H9 (cell line): ENCODE data around the gene SH2D6. TPM values are rescaled to one million over a fixed set of nuclear protein-coding genes. Genes with fewer than 3 reads are reported as not detected.

Experiments
- DNase-seq: peaks from one replicate; pipeline ENCODE4 v3.0.0-alpha.2; 2017
- H2AFZ ChIP-seq: one replicate; pipeline ENCODE4 v1.6.1; 2013; ENCODE audit warnings: mild to moderate bottlenecking, low read length, control low read depth, moderate library complexity
- H2AK5ac ChIP-seq: 2 replicates; pipeline ENCODE4 v1.6.1; 2013; ENCODE audit warnings: low read length, control low read depth, mixed read lengths; ENCODE audit not compliant: insufficient read length
- H2BK120ac ChIP-seq: one replicate; pipeline ENCODE4 v1.6.1; 2013; ENCODE audit warnings: low read depth, mild to moderate bottlenecking, low read length, control low read depth, inconsistent platforms; ENCODE audit not compliant: poor library complexity, severe bottlenecking
- H2BK12ac ChIP-seq: 2 replicates; pipeline ENCODE4 v1.6.1; 2013; ENCODE audit warnings: low read length, control low read depth, mixed read lengths, low read depth; ENCODE audit not compliant: insufficient read length
- H2BK15ac ChIP-seq: 2 replicates; pipeline ENCODE4 v1.6.1; 2013; ENCODE audit warnings: low read depth, low read length, control low read depth
- H2BK20ac ChIP-seq: one replicate; pipeline ENCODE4 v1.6.1; 2013; ENCODE audit warnings: low read depth, mild to moderate bottlenecking, low read length, control low read depth, inconsistent platforms; ENCODE audit not compliant: poor library complexity, severe bottlenecking
- H2BK5ac ChIP-seq: 2 replicates; pipeline ENCODE4 v1.6.1; 2013; ENCODE audit warnings: low read length, control low read depth, mixed read lengths; ENCODE audit not compliant: insufficient read length
- H3K14ac ChIP-seq: 2 replicates; pipeline ENCODE4 v1.6.1; 2013; ENCODE audit warnings: low read length, control low read depth; ENCODE audit not compliant: insufficient read depth
- H3K18ac ChIP-seq: 2 replicates; pipeline ENCODE4 v1.6.1; 2013; ENCODE audit warnings: low read depth, mild to moderate bottlenecking, mixed read lengths, low read length, control low read depth; ENCODE audit not compliant: insufficient read length
- H3K23ac ChIP-seq: 2 replicates; pipeline ENCODE4 v1.6.1; 2013; ENCODE audit warnings: low read length, control low read depth, mixed read lengths, low read depth; ENCODE audit not compliant: insufficient read length
- H3K23me2 ChIP-seq: 2 replicates; pipeline ENCODE4 v1.6.1; 2013; ENCODE audit warnings: low read depth, mild to moderate bottlenecking, mixed read lengths, low read length, control low read depth; ENCODE audit not compliant: insufficient read length, poor library complexity, severe bottlenecking
- H3K27ac ChIP-seq: 2 replicates; pipeline ENCODE4 v1.5.1; 2013; ENCODE audit warnings: low read length, control low read depth, mixed read lengths, low read depth; ENCODE audit not compliant: insufficient read length
- H3K27me3 ChIP-seq: 2 replicates; pipeline ENCODE4 v1.6.1; 2013; ENCODE audit warnings: low read length, control low read depth, inconsistent platforms; ENCODE audit not compliant: insufficient read depth
- H3K4ac ChIP-seq: 2 replicates; pipeline ENCODE4 v1.6.1; 2013; ENCODE audit warnings: low read depth, mild to moderate bottlenecking, control low read depth, inconsistent platforms, low read length, moderate library complexity
- H3K4me1 ChIP-seq: 2 replicates; pipeline ENCODE4 v1.6.1; 2013; ENCODE audit warnings: low read length, control low read depth, inconsistent platforms; ENCODE audit not compliant: insufficient read depth
- H3K4me2 ChIP-seq: 2 replicates; pipeline ENCODE4 v1.6.1; 2013; ENCODE audit warnings: low read length, control low read depth, mixed read lengths; ENCODE audit not compliant: insufficient read length, insufficient read depth
- H3K56ac ChIP-seq: 2 replicates; pipeline ENCODE4 v1.6.1; 2013; ENCODE audit warnings: low read depth, mild to moderate bottlenecking, mixed read lengths, low read length, control low read depth; ENCODE audit not compliant: insufficient read length
- H3K79me1 ChIP-seq: 2 replicates; pipeline ENCODE4 v1.6.1; 2013; ENCODE audit warnings: low read depth, mild to moderate bottlenecking, moderate library complexity, low read length, control low read depth, inconsistent platforms; ENCODE audit not compliant: insufficient read depth, poor library complexity, severe bottlenecking
- H3K79me2 ChIP-seq: 2 replicates; pipeline ENCODE4 v1.6.1; 2013; ENCODE audit warnings: low read length, control low read depth, inconsistent platforms; ENCODE audit not compliant: insufficient read depth
- H3K9ac ChIP-seq: 2 replicates; pipeline ENCODE4 v1.6.1; 2013; ENCODE audit warnings: low read length, control low read depth, mixed read lengths; ENCODE audit not compliant: insufficient read length; ENCODE audit errors: extremely low read depth
- H3K9me3 ChIP-seq: one replicate; pipeline ENCODE4 v1.6.1; 2013; ENCODE audit warnings: low read depth, low read length, inconsistent platforms; ENCODE audit not compliant: control insufficient read depth
- H3T11ph ChIP-seq: one replicate; pipeline ENCODE4 v1.6.1; 2013; ENCODE audit warnings: mild to moderate bottlenecking, low read length, control low read depth, inconsistent platforms
- H4K20me1 ChIP-seq: one replicate; pipeline ENCODE4 v1.6.1; 2013; ENCODE audit not compliant: control insufficient read depth, insufficient read length, insufficient read depth
- H4K5ac ChIP-seq: 2 replicates; pipeline ENCODE4 v1.6.1; 2013; ENCODE audit warnings: low read depth, mild to moderate bottlenecking, mixed read lengths, low read length, control low read depth; ENCODE audit not compliant: insufficient read length
- H4K8ac ChIP-seq: replicated peaks from 2 replicates; pipeline ENCODE4 v1.6.1; 2013; ENCODE audit warnings: low read length, control low read depth, mixed read lengths, low read depth; ENCODE audit not compliant: insufficient read length
- H4K91ac ChIP-seq: 2 replicates; pipeline ENCODE4 v1.6.1; 2013; ENCODE audit warnings: low read depth, mild to moderate bottlenecking, moderate library complexity, mixed read lengths, low read length, control low read depth; ENCODE audit not compliant: insufficient read length
- H3K27ac Mint-ChIP-seq, 3 experiments: 2 replicates in 2 of 3; 3 replicates in 1 of 3; pipeline ENCODE4 v1.8.0; 2020 to 2021; ENCODE audit warnings: mixed read lengths in 3 of 3, mild to moderate bottlenecking in 1 of 3, moderate library complexity in 1 of 3
- H3K27me3 Mint-ChIP-seq: 2 replicates; pipeline ENCODE4 v1.8.0; 2021; ENCODE audit warnings: low read depth, mild to moderate bottlenecking, moderate library complexity, mixed read lengths
- H3K36me3 Mint-ChIP-seq, 3 experiments: 2 replicates in 2 of 3; 3 replicates in 1 of 3; pipeline ENCODE4 v1.8.0; 2020 to 2021; ENCODE audit warnings: low read depth in 3 of 3, mixed read lengths in 3 of 3; ENCODE audit not compliant: insufficient read depth in 1 of 3
- H3K4me1 Mint-ChIP-seq, 2 experiments: 2 replicates each; pipeline ENCODE4 v1.8.0; 2020; ENCODE audit warnings: mixed read lengths in 2 of 2
- H3K4me3 Mint-ChIP-seq, 2 experiments: 2 replicates in 1 of 2; 3 replicates in 1 of 2; pipeline ENCODE4 v1.8.0; 2020 to 2021; ENCODE audit warnings: mild to moderate bottlenecking in 2 of 2, mixed read lengths in 2 of 2, moderate library complexity in 1 of 2
- H3K9me3 Mint-ChIP-seq, 2 experiments: 2 replicates in 1 of 2; 3 replicates in 1 of 2; pipeline ENCODE4 v1.8.0; 2020; ENCODE audit warnings: mild to moderate bottlenecking in 2 of 2, mixed read lengths in 2 of 2, moderate library complexity in 1 of 2
- WGBS: extraction: QIAGEN DNeasy Blood & Tissue Kit; methylation state at CpG from one replicate; pipeline ENCODE4 v1.1.7; 2013; ENCODE audit warnings: missing lambda C conversion rate, low lambda C conversion rate, mixed read lengths; ENCODE audit not compliant: insufficient read length; ENCODE audit errors: extremely low coverage; 5-methylcytosine and 5-hydroxymethylcytosine counted together
- total RNA-seq: library from RNA; stranded (reverse); gene quantifications from 2 replicates; pipeline ENCODE4 v1.2.1, GENCODE V29; 2021
- TF ChIP-seq, protein P1 (sequence below): fragments of 200-600 bp; sonication (generic); conservative IDR thresholded peaks from 3 replicates; pipeline ENCODE4 v1.8.0; 2021; ENCODE audit warnings: antibody characterized with exemption, mild to moderate bottlenecking

Gene SH2D6
- total RNA-seq, 1 experiment from 2014 or later = 0.61 TPM

DNA sequence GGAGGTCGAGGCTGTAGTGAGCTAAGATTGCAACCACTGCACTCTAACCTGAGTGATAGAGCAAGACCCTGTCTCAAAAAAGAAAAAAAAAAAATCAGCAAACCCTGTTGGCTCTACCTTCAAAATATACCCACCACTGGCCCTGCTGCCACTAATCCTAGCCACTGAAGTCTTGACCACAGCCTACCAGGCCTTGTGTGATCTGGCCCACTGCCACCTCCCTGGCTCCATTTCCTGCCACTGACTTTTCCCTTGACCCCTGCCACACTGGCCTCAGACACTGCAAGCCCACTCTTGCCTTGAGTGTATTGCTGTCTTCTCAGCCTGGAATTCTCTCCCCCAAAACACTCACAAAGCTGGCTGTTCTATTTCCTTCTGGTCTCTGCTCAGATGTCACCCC is 33.7 kb downstream of the SH2D6 start:
- Histone ChIP-seq H2BK120ac (no peak overlapping the region), H3K23me2 (no peaks in the 10 kb centered on the region), H2AFZ (no peak overlapping the region), H4K8ac (no peak overlapping the region), H3K23ac (no peak overlapping the region), H3K9me3 (no peaks in the 10 kb centered on the region), H3K9ac (no peak overlapping the region), H3K14ac (no peak overlapping the region), H3K27ac (no peak overlapping the region), H2BK12ac (no peak overlapping the region), H2BK20ac (no peak overlapping the region), H2AK5ac (no peak overlapping the region), H3T11ph (no peak overlapping the region), H3K18ac (no peak overlapping the region), H4K91ac (no peak overlapping the region), H3K79me1 (no peaks in the 10 kb centered on the region), H4K5ac (no peak overlapping the region), H4K20me1 (no peaks in the 10 kb centered on the region), H3K4me1 (peaks cover 7% of the 10 kb centered on the region; the same call in 1 of the 2 replicates), H3K79me2 (no peaks in the 10 kb centered on the region), H3K27me3 (no peaks in the 10 kb centered on the region), H3K4me2 (no peak overlapping the region), H2BK5ac (no peak overlapping the region), H3K4ac (no peak overlapping the region), H3K56ac (no peak overlapping the region), H2BK15ac (no peak overlapping the region)
- Mint-ChIP-seq H3K36me3 (peaks cover 0 to 4% (median 0%) of the 10 kb centered on the region in 3 experiments; a peak in 2 of 7 replicates), H3K27ac (no peak overlapping the region), H3K27me3 (peaks cover 9% of the 10 kb centered on the region), H3K9me3 (peaks cover 0 to 2% of the 10 kb centered on the region in 2 experiments; a peak in 1 of 5 replicates), H3K4me1 (peaks cover 20 to 22% of the 10 kb centered on the region in 2 experiments), H3K4me3 (no peak overlapping the region)
- no CpG with 5 or more reads among the region's 1 CpG for WGBS
- DNase-seq = no peak
- TF ChIP-seq, protein P1, sequence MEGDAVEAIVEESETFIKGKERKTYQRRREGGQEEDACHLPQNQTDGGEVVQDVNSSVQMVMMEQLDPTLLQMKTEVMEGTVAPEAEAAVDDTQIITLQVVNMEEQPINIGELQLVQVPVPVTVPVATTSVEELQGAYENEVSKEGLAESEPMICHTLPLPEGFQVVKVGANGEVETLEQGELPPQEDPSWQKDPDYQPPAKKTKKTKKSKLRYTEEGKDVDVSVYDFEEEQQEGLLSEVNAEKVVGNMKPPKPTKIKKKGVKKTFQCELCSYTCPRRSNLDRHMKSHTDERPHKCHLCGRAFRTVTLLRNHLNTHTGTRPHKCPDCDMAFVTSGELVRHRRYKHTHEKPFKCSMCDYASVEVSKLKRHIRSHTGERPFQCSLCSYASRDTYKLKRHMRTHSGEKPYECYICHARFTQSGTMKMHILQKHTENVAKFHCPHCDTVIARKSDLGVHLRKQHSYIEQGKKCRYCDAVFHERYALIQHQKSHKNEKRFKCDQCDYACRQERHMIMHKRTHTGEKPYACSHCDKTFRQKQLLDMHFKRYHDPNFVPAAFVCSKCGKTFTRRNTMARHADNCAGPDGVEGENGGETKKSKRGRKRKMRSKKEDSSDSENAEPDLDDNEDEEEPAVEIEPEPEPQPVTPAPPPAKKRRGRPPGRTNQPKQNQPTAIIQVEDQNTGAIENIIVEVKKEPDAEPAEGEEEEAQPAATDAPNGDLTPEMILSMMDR = no peak
